GM18951 (cell line): ENCODE data around the gene TMEM80.
A peak's percentile ranks its signal among the peaks of the same experiment; 100 is the strongest.
"Not testable (repeated sequence)": the region's sequence is repeated elsewhere in the genome, so short reads cannot be mapped to it uniquely, and the experiment has no call there.

Experiments used
- POLR2A ChIP-seq: IDR thresholded peaks from 4 replicates; pipeline ENCODE4 v1.6.1; 2011; ENCODE audit warnings: mild to moderate bottlenecking; ENCODE audit not compliant: insufficient read length, insufficient read depth; ENCODE audit errors: extremely low read depth
- in situ Hi-C: fragments of 300-500 bp; cut with MboI; formaldehyde crosslinking; loops from one replicate; pipeline ENCODE4 v1.12.0; 2022; ENCODE audit warnings: low sequenced_read_pairs, mixed read lengths, inconsistent platforms; ENCODE audit not compliant: unreplicated experiment

Gene TMEM80

DNA sequence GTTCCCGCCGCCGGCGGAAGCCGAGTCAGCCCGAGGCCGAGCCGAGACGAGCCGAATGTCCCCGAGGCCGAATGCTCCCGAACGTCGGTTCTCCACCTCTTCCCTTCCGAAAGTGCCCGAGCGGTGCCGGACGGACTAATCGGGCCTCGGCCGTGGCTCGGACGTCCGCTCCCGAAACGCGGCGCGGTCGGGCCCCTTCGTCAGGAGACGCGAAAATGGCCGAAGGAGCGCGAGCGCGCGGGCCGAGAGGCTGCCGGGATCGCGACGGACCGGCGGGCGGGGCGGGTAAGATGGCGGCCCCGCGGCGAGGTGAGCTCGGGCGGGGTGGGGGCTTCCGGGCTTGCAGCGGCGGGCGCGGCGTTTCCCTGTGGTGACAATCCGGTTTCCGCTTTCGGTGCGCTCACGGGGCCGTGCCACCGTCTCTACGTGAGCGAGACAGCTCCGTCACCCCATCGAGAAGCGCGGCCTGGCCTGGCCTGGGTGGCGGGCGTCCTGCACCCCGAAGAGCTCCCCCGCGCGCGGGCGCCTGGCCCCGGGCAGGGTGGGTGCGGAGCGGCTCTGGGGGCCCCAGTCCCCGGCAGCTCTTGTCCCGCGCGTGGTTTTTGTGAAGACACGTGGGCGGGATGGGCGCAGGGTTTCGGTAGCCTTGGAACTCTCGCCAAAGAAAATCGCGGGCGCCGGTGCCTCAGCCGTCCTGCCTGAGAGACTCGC is at the start of gene TMEM80:
TSS of gene TMEM80 (plus strand) at position 279 of the 711 bp plus-strand sequence. CDS start at position 291, 12 bp downstream.
- in situ Hi-C loops: no loop called here
- peak; percentile 86 for TF ChIP-seq POLR2A

DNA sequence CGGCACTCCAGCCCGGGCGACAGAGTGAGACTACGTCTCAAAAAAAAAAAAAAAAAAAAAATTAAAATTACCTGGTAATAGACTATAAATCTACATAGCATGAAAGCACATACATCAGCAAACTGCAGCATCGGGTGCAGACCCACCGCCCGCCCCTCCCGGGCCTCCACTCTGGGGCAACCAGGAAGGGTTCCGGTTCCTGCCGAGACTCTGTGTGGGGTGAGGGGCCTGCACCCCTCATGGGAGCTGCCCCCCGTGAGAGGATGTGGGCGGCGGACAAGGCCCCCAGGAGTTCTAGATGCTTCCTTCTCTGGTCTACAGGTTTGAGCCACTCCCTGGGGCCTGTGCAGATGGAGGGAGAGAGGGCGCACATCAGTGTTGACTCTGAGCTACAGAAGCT is 49.4 kb upstream of the TMEM80 start:
- no peak for TF ChIP-seq POLR2A
- in situ Hi-C loops: no loop called here

DNA sequence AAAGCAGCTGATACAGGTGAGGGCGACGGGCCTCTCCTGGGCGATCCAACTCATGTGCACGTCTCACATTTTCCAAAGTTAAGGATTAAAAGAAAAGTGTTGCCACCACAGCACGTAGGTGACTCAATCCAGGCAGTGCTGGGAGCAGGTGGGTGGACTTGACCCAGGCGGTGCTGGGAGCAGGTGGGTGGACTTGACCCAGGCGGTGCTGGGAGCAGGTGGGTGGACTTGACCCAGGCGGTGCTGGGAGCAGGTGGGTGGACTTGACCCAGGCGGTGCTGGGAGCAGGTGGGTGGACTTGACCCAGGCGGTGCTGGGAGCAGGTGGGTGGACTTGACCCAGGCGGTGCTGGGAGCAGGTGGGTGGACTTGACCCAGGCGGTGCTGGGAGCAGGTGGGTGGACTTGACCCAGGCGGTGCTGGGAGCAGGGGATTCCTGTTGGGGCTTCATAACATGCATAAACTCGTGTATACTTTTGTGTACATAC is 47.9 kb upstream of the TMEM80 start:
- in situ Hi-C loops: not testable (repeated sequence)

- in situ Hi-C loops: no loop called here
- TF ChIP-seq POLR2A: no peak
Measured at GRCh38 chr11:650482-650881, 45.1 kb upstream of the TMEM80 start.

GRCh38 chr11:653136-653535 is 42.5 kb upstream of the TMEM80 start:
- in situ Hi-C loops: not testable (repeated sequence)

DNA sequence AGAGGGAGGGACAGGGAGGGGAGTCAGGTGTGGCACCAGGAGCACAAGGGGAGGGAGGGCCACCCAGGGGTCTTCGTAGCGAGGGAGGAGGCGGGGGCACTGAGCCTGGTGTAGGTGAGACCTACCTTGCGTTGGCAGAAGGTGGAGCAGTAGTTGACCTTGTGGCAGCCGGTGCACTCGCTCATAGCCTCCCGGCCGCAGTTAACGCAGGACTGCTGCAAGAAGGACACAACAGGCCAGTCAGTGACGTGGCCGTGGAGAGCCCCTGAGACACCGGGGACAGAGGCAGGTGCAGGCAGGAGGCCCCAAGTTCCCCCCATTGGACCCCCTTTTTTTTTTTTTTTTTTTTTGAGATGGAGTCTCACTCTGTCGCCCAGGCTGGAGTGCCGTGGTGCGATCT is 41.8 kb upstream of the TMEM80 start:
- TF ChIP-seq POLR2A: no peak
- in situ Hi-C loops: no loop called here

DNA sequence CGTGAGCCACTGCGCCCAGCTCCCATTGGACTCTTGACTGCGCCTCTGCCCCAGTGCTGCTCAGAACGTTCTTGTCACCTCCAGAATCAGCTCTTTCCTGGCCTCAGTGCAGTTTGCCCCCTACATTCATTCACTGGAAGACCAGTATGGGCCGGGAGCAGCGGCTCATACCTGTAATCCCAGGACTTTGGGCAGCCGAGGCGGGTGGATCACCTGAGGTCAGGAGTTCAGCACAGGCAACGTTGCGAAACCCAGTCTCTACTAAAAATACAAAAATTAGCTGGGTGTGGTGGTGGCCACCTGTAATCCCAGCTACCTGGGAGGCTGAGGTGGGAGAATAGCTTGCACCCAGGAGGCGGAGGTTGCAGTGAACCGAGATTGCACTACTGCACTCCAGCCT is 41.2 kb upstream of the TMEM80 start:
- in situ Hi-C loops: not testable (repeated sequence)

GRCh38 chr11:655036-655726 is 40.4 kb upstream of the TMEM80 start:
- in situ Hi-C loops: no loop called here
- no peak for TF ChIP-seq POLR2A

DNA sequence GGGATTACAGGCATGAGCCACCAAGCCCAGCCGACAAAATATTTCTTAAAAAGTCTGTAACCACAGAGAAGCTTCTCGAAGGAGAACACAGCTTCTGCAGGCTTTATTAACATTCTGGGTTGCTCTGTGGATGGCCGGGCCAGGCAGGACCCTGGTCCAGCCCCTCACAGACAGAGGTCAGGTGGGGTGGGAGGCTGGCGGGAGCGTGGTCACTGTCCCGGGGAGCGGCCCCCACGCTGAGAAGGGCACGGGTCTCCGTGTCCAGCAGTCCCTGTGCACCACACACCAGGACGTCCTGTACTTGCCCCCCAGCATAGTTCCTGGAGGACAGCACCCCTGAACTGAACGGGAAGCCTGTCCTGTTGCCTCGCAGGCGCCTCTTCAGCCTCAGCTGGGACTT is 39.2 kb upstream of the TMEM80 start:
- no peak for TF ChIP-seq POLR2A
- in situ Hi-C loops: no loop called here

GRCh38 chr11:656866-657265 is 38.8 kb upstream of the TMEM80 start:
- no peak for TF ChIP-seq POLR2A

GRCh38 chr11:657691-658126 is 37.9 kb upstream of the TMEM80 start:
- in situ Hi-C loops: no loop called here
- no peak for TF ChIP-seq POLR2A

More at GRCh38 chr11:656866-657265, 38.8 kb upstream of the TMEM80 start:
- in situ Hi-C loops: no loop called here

GRCh38 chr11:659532-660085 is 36.0 kb upstream of the TMEM80 start:
- in situ Hi-C loops: no loop called here
- no peak for TF ChIP-seq POLR2A

- TF ChIP-seq POLR2A: no peak
- in situ Hi-C loops: no loop called here
Measured at GRCh38 chr11:660281-660680, 35.3 kb upstream of the TMEM80 start.
